K562 (cell line): Measurements from ENCODE around the gene JHY. TPM values are rescaled to one million over a fixed set of nuclear protein-coding genes. Genes with fewer than 3 reads are reported as not detected.

Experiments used
- ATAC-seq: fragments of 200-7000 bp; cut with Tn5 transposase; 3 replicates; pipeline ENCODE4 v1.9.1; 2020; ENCODE audit warnings: moderate library complexity
- BruUV-seq: library from RNA; stranded (reverse); fragments of 400-500 nt; replicated peaks from 2 replicates; lab custom pipeline; 2021; lab: Mats Ljungman, UMichigan
- CTCF ChIA-PET: fragments of 300-600 bp; formaldehyde crosslinking; extraction: SDS; loops from one replicate; lab custom pipeline; 2021; ENCODE audit warnings: low intra/inter-chr PET ratio; lab: Yijun Ruan, JAX
- POLR2A ChIA-PET: fragments of 300-600, 350-650 bp; sonication (Branson Sonifier 250); formaldehyde crosslinking; extraction: SDS; loops from one replicate; lab custom pipeline; 2021; ENCODE audit warnings: antibody characterized with exemption, inconsistent platforms; lab: Yijun Ruan, JAX
- DNase-seq, 4 experiments: peaks; one replicate each; pipeline versions ENCODE4 v3.0.0 to v3.0.0-alpha.2; 2011 to 2018; ENCODE audit warnings: low spot score in 3 of 4, mixed read lengths in 3 of 4; ENCODE audit errors: extremely low read depth in 1 of 4
- FAIRE-seq: peaks from 2 replicates; lab custom pipeline; 2011; peaks lifted over from hg19 to GRCh38; lab: Jason Lieb, UNC
- H2AFZ ChIP-seq: 2 replicates; pipeline ENCODE4 v1.6.0; 2011; ENCODE audit warnings: low read depth, low read length, control low read depth, inconsistent platforms
- H3K27ac ChIP-seq: fragments of 200-600 bp; 3 replicates; pipeline ENCODE4 v1.8.0; 2011; ENCODE audit warnings: low read depth, mild to moderate bottlenecking, control low read depth, inconsistent platforms, low read length, moderate library complexity, mixed read lengths; ENCODE audit errors: extremely low read depth
- H3K27me3 ChIP-seq, 2 experiments: fragments of 300-600 bp in 1 of 2; 2 replicates in 1 of 2; 3 replicates in 1 of 2; pipeline versions ENCODE4 v1.6.0 to v1.8.0; 2011; ENCODE audit warnings: inconsistent platforms in 2 of 2, low read length in 2 of 2, mild to moderate bottlenecking in 1 of 2, mixed read lengths in 1 of 2, moderate library complexity in 1 of 2; ENCODE audit not compliant: control insufficient read depth in 2 of 2, insufficient read depth in 2 of 2
- H3K36me3 ChIP-seq: fragments of 300-600 bp; 3 replicates; pipeline ENCODE4 v1.8.0; 2011; ENCODE audit warnings: mild to moderate bottlenecking, low read length, inconsistent platforms; ENCODE audit not compliant: control insufficient read depth, insufficient read depth
- H3K4me1 ChIP-seq, 2 experiments: fragments of 200-600 bp in 1 of 2; replicated peaks in 1 of 2; 2 replicates in 1 of 2; 3 replicates in 1 of 2; pipeline versions ENCODE4 v1.5.1 to v1.8.0; 2011; ENCODE audit warnings: inconsistent platforms in 2 of 2, low read length in 2 of 2, mild to moderate bottlenecking in 1 of 2, mixed read lengths in 1 of 2, moderate library complexity in 1 of 2; ENCODE audit not compliant: control insufficient read depth in 2 of 2, insufficient read depth in 2 of 2
- H3K4me2 ChIP-seq: 2 replicates; pipeline ENCODE4 v1.6.1; 2011; ENCODE audit warnings: low read length, control low read depth, inconsistent platforms, mixed read lengths; ENCODE audit not compliant: insufficient read depth
- H3K4me3 ChIP-seq: fragments of 200-600 bp; sonication (generic), shearing (Covaris generic); 2 replicates; pipeline ENCODE4 v1.5.1; 2016; ENCODE audit warnings: control low read depth, inconsistent platforms
- H3K79me2 ChIP-seq: fragments of 200-600 bp; 3 replicates; pipeline ENCODE4 v1.8.0; 2011; ENCODE audit warnings: low read length, inconsistent platforms; ENCODE audit not compliant: control insufficient read depth, insufficient read depth
- H3K9ac ChIP-seq, 2 experiments: 2 replicates each; pipeline versions ENCODE4 v1.6.0 to v1.6.1; 2011; ENCODE audit warnings: low read depth in 2 of 2, low read length in 2 of 2, control low read depth in 1 of 2, inconsistent platforms in 1 of 2, mild to moderate bottlenecking in 1 of 2, mixed read lengths in 1 of 2; ENCODE audit not compliant: insufficient read depth in 1 of 2
- H3K9me1 ChIP-seq: one replicate; pipeline ENCODE4 v1.6.0; 2011; ENCODE audit warnings: inconsistent platforms, mild to moderate bottlenecking, low read length, moderate library complexity; ENCODE audit not compliant: control insufficient read depth, insufficient read depth
- H3K9me3 ChIP-seq: replicated peaks from 2 replicates; pipeline ENCODE4 v1.5.1; 2011; ENCODE audit warnings: low read depth, low read length, inconsistent platforms; ENCODE audit not compliant: control insufficient read depth, insufficient read depth
- H4K20me1 ChIP-seq: replicated peaks from 2 replicates; pipeline ENCODE4 v1.6.1; 2011; ENCODE audit warnings: low read length, inconsistent platforms, mixed read lengths; ENCODE audit not compliant: control insufficient read depth, insufficient read depth
- HMG20B ChIP-seq: fragments of 250-450 bp; sonication (Bioruptor Pico); IDR thresholded peaks from 2 replicates; pipeline ENCODE4 v1.5.0; 2021; ENCODE audit warnings: mild to moderate bottlenecking
- HNRNPLL ChIP-seq: fragments of 200-400 bp; formaldehyde crosslinking; IDR thresholded peaks from 2 replicates; pipeline ENCODE4 v1.6.1; 2017; ENCODE audit warnings: low read length, low read depth, mild to moderate bottlenecking; ENCODE audit not compliant: poor library complexity, severe bottlenecking
- JUN ChIP-seq, 2 experiments: sonication (generic) in 1 of 2; formaldehyde crosslinking in 1 of 2; IDR thresholded peaks; 2 replicates each; pipeline versions ENCODE4 v1.6.1 to v1.8.0; 2012 to 2022; ENCODE audit warnings: borderline replicate concordance in 2 of 2, mild to moderate bottlenecking in 2 of 2, improper control_type of control experiment in 1 of 2, low read depth in 1 of 2, low read length in 1 of 2, missing genetic modification reagents in 1 of 2
- MAFF ChIP-seq: IDR thresholded peaks from 2 replicates; pipeline ENCODE4 v1.6.1; 2012; ENCODE audit warnings: low read length, improper control_type of control experiment
- MCM5 ChIP-seq: fragments of 450-650 bp; IDR thresholded peaks from 2 replicates; pipeline ENCODE4 v1.6.1; 2016; ENCODE audit warnings: low read depth
- MTA2 ChIP-seq: fragments of 450-650 bp; IDR thresholded peaks from 2 replicates; pipeline ENCODE4 v1.6.1; 2016; ENCODE audit warnings: low read depth
- MYNN ChIP-seq, 2 experiments: sonication (generic); formaldehyde crosslinking in 1 of 2; IDR thresholded peaks; 2 replicates each; pipeline versions ENCODE4 v1.5.0 to v1.6.1; 2016 to 2020; ENCODE audit warnings: antibody characterized with exemption in 1 of 2, missing genetic modification reagents in 1 of 2
- NBN ChIP-seq: fragments of 450-650 bp; IDR thresholded peaks from 2 replicates; pipeline ENCODE4 v1.6.1; 2016; ENCODE audit warnings: low read depth, mild to moderate bottlenecking
- POLR2AphosphoS5 ChIP-seq: IDR thresholded peaks from 2 replicates; pipeline ENCODE4 v1.6.1; 2011; ENCODE audit warnings: mild to moderate bottlenecking, low read depth, low read length, moderate library complexity; ENCODE audit not compliant: control insufficient read depth, insufficient read depth
- RAD21 ChIP-seq, 2 experiments: fragments of 250-450 bp in 1 of 2; fragments of 450-650 bp in 1 of 2; sonication (Bioruptor Pico) in 1 of 2; formaldehyde crosslinking in 1 of 2; IDR thresholded peaks in 1 of 2; conservative IDR thresholded peaks in 1 of 2; 2 replicates each; pipeline versions ENCODE4 v1.4.0 to v1.8.0; 2020 to 2022; ENCODE audit warnings: mild to moderate bottlenecking in 2 of 2, moderate library complexity in 1 of 2
- ZKSCAN3 ChIP-seq: fragments of 250-450 bp; sonication (Bioruptor Pico); IDR thresholded peaks from 2 replicates; pipeline ENCODE4 v1.4.0; 2020
- ZNF239 ChIP-seq: fragments of 250-450 bp; sonication (Bioruptor Pico); IDR thresholded peaks from 2 replicates; pipeline ENCODE4 v1.4.0; 2020; ENCODE audit warnings: mild to moderate bottlenecking
- WGBS: fragments of 100-300 bp; shearing (Covaris generic); methylation state at CpG from one replicate; pipeline ENCODE4 v1.1.6; 2016; ENCODE audit warnings: low coverage, mixed read lengths; ENCODE audit not compliant: insufficient coverage; ENCODE audit errors: missing lambda C conversion rate; 5-methylcytosine and 5-hydroxymethylcytosine counted together
- in situ Hi-C: fragments of 300-500 bp; cut with MboI; formaldehyde crosslinking; loops from 4 replicates; pipeline ENCODE4 v1.15.0; 2018; ENCODE audit warnings: inconsistent platforms, mixed read lengths
- intact Hi-C: fragments of 100-400 bp; cut with micrococcal nuclease; formaldehyde crosslinking; loops from 2 replicates; pipeline ENCODE4 v1.14.2; 2022
- polyA plus RNA-seq, 8 experiments: library from polyadenylated mRNA; depleted of rRNA in 4 of 8; stranded (reverse) in 5 of 8; unstranded in 3 of 8; fragments of >200 nt; fragmentation: Nextera tagmentation in 2 of 8; fragmentation: Illumina TruSeq in 1 of 8; extraction: Ambion mirVana in 2 of 8; extraction: Trizol in 1 of 8; gene quantifications; 2 replicates each; pipeline versions ENCODE4 v1.2.1 to v1.2.3, GENCODE V29; 2011 to 2014; ENCODE audit warnings: inconsistent platforms in 1 of 8, missing spikeins in 1 of 8
- total RNA-seq, 7 experiments: library from RNA; depleted of rRNA in 6 of 7; stranded (reverse); fragments of >200 nt in 6 of 7; fragmentation: Illumina TruSeq in 2 of 7; extraction: Trizol in 2 of 7; gene quantifications; 2 replicates each; pipeline versions ENCODE4 v1.2.1 to v1.2.3, GENCODE V29; 2011 to 2021; ENCODE audit warnings: low replicate concordance in 1 of 7
- TF ChIP-seq, protein P1 (sequence below): IDR thresholded peaks from 2 replicates; pipeline ENCODE4 v1.6.1; 2016; ENCODE audit warnings: missing genetic modification characterization, missing compliant biosample characterization

JHY gene
- total and polyA plus RNA-seq, 9 of the 15 experiments (the other 6 are each of a cell fraction or from before 2014, with no cell fraction given) = not detected

DNA sequence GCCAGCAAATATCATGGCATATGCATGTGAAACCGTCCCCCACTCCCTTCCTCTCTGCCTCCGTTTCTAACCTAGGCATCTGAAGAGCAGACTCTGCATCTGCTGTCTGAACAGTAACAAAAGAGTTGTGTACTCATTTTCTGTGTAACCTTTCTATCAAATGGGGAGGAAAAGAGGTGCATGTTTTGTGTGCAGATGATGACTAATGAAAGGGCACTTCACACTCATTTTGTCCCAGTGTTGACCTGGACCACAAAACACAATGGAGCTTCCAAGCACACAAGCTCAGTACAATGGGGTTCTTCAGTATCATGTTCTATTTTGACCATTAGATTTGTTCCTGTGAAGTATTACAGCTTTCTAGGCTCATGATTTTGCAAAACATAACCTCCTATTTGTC lies 13.0 kb downstream of the JHY start:
- Histone ChIP-seq H3K27me3 (peaks cover 0 to 12% of the 10 kb centered on the region in 2 experiments; a peak in 1 of 5 replicates), H3K4me1 (no peaks in the 10 kb centered on the region), H3K9ac (no peak overlapping the region), H3K4me3 (no peak overlapping the region), H3K36me3 (no peaks in the 10 kb centered on the region)
- DNase-seq (no peak), FAIRE-seq (no peak)
- CTCF ChIA-PET = no interaction called here
- intact Hi-C loops = no loop called here
- POLR2A ChIA-PET = no interaction called here
- BruUV-seq = no TSS peak
- no peak for TF ChIP-seq MAFF
- no peak for TF ChIP-seq JUN (IDR thresholded peaks at IDR 0.05; ENCODE audit: borderline replicate concordance, low read depth, low read length)
- no peak for TF ChIP-seq JUN (CRISPR knock-in tag; IDR thresholded peaks at IDR 0.05; ENCODE audit: borderline replicate concordance)
- no peak for TF ChIP-seq ZKSCAN3
- no peak for TF ChIP-seq HMG20B (CRISPR knock-in tag)
- no peak for TF ChIP-seq POLR2AphosphoS5
- TF ChIP-seq RAD21 (CRISPR knock-in tag; conservative IDR thresholded peaks at IDR 0.05 in 1 of 2, IDR thresholded peaks at IDR 0.05 in 1 of 2) = no peak
- no peak for TF ChIP-seq NBN
- TF ChIP-seq MCM5 = no peak
- no peak for TF ChIP-seq MTA2
- no peak for TF ChIP-seq ZNF239 (CRISPR knock-in tag)
- TF ChIP-seq HNRNPLL = no peak
- no peak for TF ChIP-seq MYNN (IDR thresholded peaks at IDR 0.05)
- no peak for TF ChIP-seq MYNN (CRISPR knock-in tag; IDR thresholded peaks at IDR 0.05)
- TF ChIP-seq, protein P1, sequence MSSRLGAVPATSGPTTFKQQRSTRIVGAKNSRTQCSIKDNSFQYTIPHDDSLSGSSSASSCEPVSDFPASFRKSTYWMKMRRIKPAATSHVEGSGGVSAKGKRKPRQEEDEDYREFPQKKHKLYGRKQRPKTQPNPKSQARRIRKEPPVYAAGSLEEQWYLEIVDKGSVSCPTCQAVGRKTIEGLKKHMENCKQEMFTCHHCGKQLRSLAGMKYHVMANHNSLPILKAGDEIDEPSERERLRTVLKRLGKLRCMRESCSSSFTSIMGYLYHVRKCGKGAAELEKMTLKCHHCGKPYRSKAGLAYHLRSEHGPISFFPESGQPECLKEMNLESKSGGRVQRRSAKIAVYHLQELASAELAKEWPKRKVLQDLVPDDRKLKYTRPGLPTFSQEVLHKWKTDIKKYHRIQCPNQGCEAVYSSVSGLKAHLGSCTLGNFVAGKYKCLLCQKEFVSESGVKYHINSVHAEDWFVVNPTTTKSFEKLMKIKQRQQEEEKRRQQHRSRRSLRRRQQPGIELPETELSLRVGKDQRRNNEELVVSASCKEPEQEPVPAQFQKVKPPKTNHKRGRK (tag) = no peak
- TF ChIP-seq, all 486 proteins: peak for 0
- no peak overlapping the region for H3K27ac ChIP-seq
- H3K9me3 ChIP-seq = no peaks in the 10 kb centered on the region
- H3K9me1 ChIP-seq = no peaks in the 10 kb centered on the region
- no peaks in the 10 kb centered on the region for H4K20me1 ChIP-seq
- in situ Hi-C loops = no loop called here
- H3K79me2 ChIP-seq = no peaks in the 10 kb centered on the region
- WGBS = 0% methylated on average over 2 of the region's 2 CpGs
- no peak for ATAC-seq
- H3K4me2 ChIP-seq = no peak overlapping the region
- H2AFZ ChIP-seq = no peak overlapping the region
